Measurements from ENCODE around the gene SMAD7. TPM values are rescaled to one million over a fixed set of nuclear protein-coding genes. Genes with fewer than 3 reads are reported as not detected.

SMAD7 gene
- total RNA-seq, 2 donors from 2014 or later = 55.1 to 98.1 TPM

- DNase-seq (ENCODE audit: low spot score) = no peak
- H3K27ac ChIP-seq = no peak overlapping the region
- TF ChIP-seq CTCF (IDR thresholded peaks at IDR 0.05) = no peak
- peaks cover 2 to 4% of the 10 kb centered on the region in 2 donors for H3K9me3 ChIP-seq
- H3K27me3 ChIP-seq = no peaks in the 10 kb centered on the region
- no peaks in the 10 kb centered on the region for H3K36me3 ChIP-seq
- no peak overlapping the region for H3K4me3 ChIP-seq
- H3K4me1 ChIP-seq = peaks cover 0 to 4% of the 10 kb centered on the region in 2 donors
These were observed 41.0 kb downstream of the SMAD7 start for GRCh38 chr18:48909721-48910120.

- no peak for TF ChIP-seq CTCF (IDR thresholded peaks at IDR 0.05)
- Histone ChIP-seq H3K4me1 (no peaks in the 10 kb centered on the region), H3K27ac (no peak overlapping the region), H3K9me3 (peaks cover 4 to 7% of the 10 kb centered on the region in 2 donors), H3K36me3 (no peaks in the 10 kb centered on the region), H3K4me3 (no peak overlapping the region), H3K27me3 (no peaks in the 10 kb centered on the region)
- no peak for DNase-seq (ENCODE audit: low spot score)
These were observed 41.8 kb downstream of the SMAD7 start for GRCh38 chr18:48908916-48909315.

- peaks cover 0 to 20% of the 10 kb centered on the region in 2 donors for H3K4me1 ChIP-seq
- H3K36me3 ChIP-seq = no peaks in the 10 kb centered on the region
- no peak overlapping the region for H3K4me3 ChIP-seq
- no peak overlapping the region for H3K27ac ChIP-seq
- DNase-seq (ENCODE audit: low spot score) = no peak
- peaks cover 4 to 7% of the 10 kb centered on the region in 2 donors for H3K9me3 ChIP-seq
- H3K27me3 ChIP-seq = no peaks in the 10 kb centered on the region
- TF ChIP-seq CTCF (IDR thresholded peaks at IDR 0.05) = no peak
These were observed 45.3 kb downstream of the SMAD7 start for GRCh38 chr18:48905513-48905912.

GRCh38 chr18:48904847-48905394, 45.8 kb downstream of the SMAD7 start:
- H3K27ac ChIP-seq = no peak overlapping the region
- no peak for DNase-seq (ENCODE audit: low spot score)
- peaks cover 0 to 20% of the 10 kb centered on the region in 2 donors for H3K4me1 ChIP-seq
- no peaks in the 10 kb centered on the region for H3K36me3 ChIP-seq
- TF ChIP-seq CTCF (IDR thresholded peaks at IDR 0.05) = no peak
- no peak overlapping the region for H3K4me3 ChIP-seq
- H3K9me3 ChIP-seq = peaks cover 4 to 7% of the 10 kb centered on the region in 2 donors
- H3K27me3 ChIP-seq = no peaks in the 10 kb centered on the region

- Histone ChIP-seq H3K27me3 (no peaks in the 10 kb centered on the region), H3K4me1 (peaks cover 0 to 20% of the 10 kb centered on the region in 2 donors), H3K9me3 (peaks cover 4 to 7% of the 10 kb centered on the region in 2 donors), H3K4me3 (no peak overlapping the region), H3K36me3 (no peaks in the 10 kb centered on the region), H3K27ac (no peak overlapping the region)
- TF ChIP-seq CTCF (IDR thresholded peaks at IDR 0.05) = no peak
- no peak for DNase-seq (ENCODE audit: low spot score)
These were observed 46.7 kb downstream of the SMAD7 start for GRCh38 chr18:48904091-48904490.
